Calu3 (cell line): ENCODE measurements around the gene ASTN2. TPM values are rescaled to one million over a fixed set of nuclear protein-coding genes. Genes with fewer than 3 reads are reported as not detected.

Experiments used
- BruUV-seq: library from RNA; stranded (reverse); fragments of 400-500 nt; replicated peaks from 2 replicates; lab custom pipeline; 2021; lab: Mats Ljungman, UMichigan
- CTCF ChIA-PET: fragments of 300-600 bp; sonication (Branson Sonifier 250); formaldehyde crosslinking; loops from one replicate; lab custom pipeline; 2022; ENCODE audit warnings: antibody characterized with exemption; lab: Charles Lee
- DNase-seq: peaks from one replicate; pipeline ENCODE4 v3.0.0; 2022
- H3K27ac Mint-ChIP-seq: one replicate; pipeline ENCODE4 v1.8.0; 2022; ENCODE audit warnings: mixed read lengths; ENCODE audit not compliant: unreplicated experiment
- H3K27me3 Mint-ChIP-seq: one replicate; pipeline ENCODE4 v1.8.0; 2022; ENCODE audit warnings: mixed read lengths; ENCODE audit not compliant: unreplicated experiment
- H3K36me3 Mint-ChIP-seq: one replicate; pipeline ENCODE4 v1.8.0; 2022; ENCODE audit warnings: mild to moderate bottlenecking, moderate library complexity, mixed read lengths; ENCODE audit not compliant: insufficient read depth, unreplicated experiment
- H3K4me1 Mint-ChIP-seq: one replicate; pipeline ENCODE4 v1.8.0; 2022; ENCODE audit warnings: mild to moderate bottlenecking, low read depth, mixed read lengths; ENCODE audit not compliant: unreplicated experiment
- H3K4me3 Mint-ChIP-seq: one replicate; pipeline ENCODE4 v1.8.0; 2022; ENCODE audit warnings: mild to moderate bottlenecking, low read depth, moderate library complexity, mixed read lengths; ENCODE audit not compliant: unreplicated experiment
- H3K9me3 Mint-ChIP-seq: one replicate; pipeline ENCODE4 v1.8.0; 2022; ENCODE audit warnings: low read depth, mixed read lengths; ENCODE audit not compliant: unreplicated experiment
- CTCF ChIP-seq: fragments of 200-600 bp; IDR thresholded peaks from one replicate; pipeline ENCODE4 v1.8.0; 2022; ENCODE audit warnings: antibody characterized with exemption; ENCODE audit not compliant: unreplicated experiment
- intact Hi-C: fragments of 100-400 bp; cut with micrococcal nuclease; formaldehyde crosslinking; loops from one replicate; pipeline ENCODE4 v1.10.0; 2022; ENCODE audit not compliant: unreplicated experiment
- total RNA-seq: library from RNA; stranded (reverse); gene quantifications from 2 replicates; pipeline ENCODE4 v1.2.3, GENCODE V29; 2022

Gene ASTN2
- total RNA-seq, 1 experiment from 2014 or later: 1.7 TPM

GRCh38 chr9:117249799-117250198, 165.1 kb downstream of the ASTN2 start:
- Mint-ChIP-seq H3K9me3 (peaks cover 4% of the 10 kb centered on the region), H3K27ac (no peak overlapping the region), H3K4me3 (no peak overlapping the region), H3K4me1 (no peaks in the 10 kb centered on the region), H3K27me3 (no peaks in the 10 kb centered on the region), H3K36me3 (no peaks in the 10 kb centered on the region)
- TF ChIP-seq CTCF: no peak
- intact Hi-C loops: no loop called here
- BruUV-seq: no TSS peak
- CTCF ChIA-PET: no interaction called here
- DNase-seq: no peak

GRCh38 chr9:117247266-117247665, 167.6 kb downstream of the ASTN2 start:
- Mint-ChIP-seq H3K36me3 (no peaks in the 10 kb centered on the region), H3K9me3 (peaks cover 2% of the 10 kb centered on the region), H3K27me3 (no peaks in the 10 kb centered on the region), H3K4me3 (no peak overlapping the region), H3K27ac (no peak overlapping the region), H3K4me1 (no peaks in the 10 kb centered on the region)
- intact Hi-C loops: no loop called here
- CTCF ChIA-PET: no interaction called here
- no peak for DNase-seq
- BruUV-seq: no TSS peak
- TF ChIP-seq CTCF: no peak

GRCh38 chr9:117245175-117245829, 169.6 kb downstream of the ASTN2 start:
- Mint-ChIP-seq H3K27me3 (no peaks in the 10 kb centered on the region), H3K36me3 (no peaks in the 10 kb centered on the region), H3K4me1 (no peaks in the 10 kb centered on the region), H3K4me3 (no peak overlapping the region), H3K27ac (no peak overlapping the region), H3K9me3 (peaks cover under 1% of the 10 kb centered on the region)
- TF ChIP-seq CTCF: no peak
- intact Hi-C loops: no loop called here
- no peak for DNase-seq
- BruUV-seq: no TSS peak
- CTCF ChIA-PET: no interaction called here

GRCh38 chr9:117242082-117242481, 172.8 kb downstream of the ASTN2 start:
- Mint-ChIP-seq H3K27ac (no peak overlapping the region), H3K27me3 (no peaks in the 10 kb centered on the region), H3K9me3 (peaks cover 2% of the 10 kb centered on the region), H3K4me3 (no peak overlapping the region), H3K36me3 (no peaks in the 10 kb centered on the region), H3K4me1 (no peaks in the 10 kb centered on the region)
- TF ChIP-seq CTCF: no peak
- no peak for DNase-seq
- no TSS peak for BruUV-seq
- intact Hi-C loops: no loop called here
- CTCF ChIA-PET: no interaction called here
